A549 (cell line): ENCODE data around the gene SLC37A1. TPM values are rescaled to one million over a fixed set of nuclear protein-coding genes. Genes with fewer than 3 reads are reported as not detected.

Source experiments
- ATAC-seq, 2 experiments: fragments of 200-7000 bp in 1 of 2; fragments of >200 bp in 1 of 2; cut with Nextera tagmentation in 1 of 2; cut with Tn5 transposase in 1 of 2; 3 replicates each; pipeline versions ENCODE4 v1.8.0 to v1.9.1; 2018 to 2020; ENCODE audit warnings: mild to moderate bottlenecking in 1 of 2, moderate library complexity in 1 of 2
- CTCF ChIA-PET: fragments of 300-600 bp; sonication (Branson Sonifier 250); formaldehyde crosslinking; extraction: SDS; loops from one replicate; lab custom pipeline; 2021; ENCODE audit warnings: antibody characterized with exemption, inconsistent platforms; lab: Yijun Ruan, JAX
- POLR2A ChIA-PET: fragments of 350-600 bp; formaldehyde crosslinking; extraction: SDS; loops from one replicate; lab custom pipeline; 2021; ENCODE audit warnings: antibody characterized with exemption, inconsistent platforms; lab: Yijun Ruan, JAX
- DNase-seq, 2 experiments: peaks; one replicate each; pipeline versions ENCODE4 v3.0.0 to v3.0.0-alpha.2; 2011 to 2016; ENCODE audit warnings: low read depth in 1 of 2, low spot score in 1 of 2
- FAIRE-seq: peaks from 2 replicates; lab custom pipeline; 2011; peaks lifted over from hg19 to GRCh38; lab: Jason Lieb, UNC
- H3K27ac ChIP-seq, 2 experiments: fragments of >200 bp; sonication (Bioruptor Twin); formaldehyde crosslinking; 3 replicates each; pipeline ENCODE4 v1.5.1; 2016 to 2017
- H3K4me1 ChIP-seq: fragments of >200 bp; sonication (Bioruptor Twin); formaldehyde crosslinking; 3 replicates; pipeline ENCODE4 v1.6.1; 2016
- H3K4me2 ChIP-seq: fragments of >200 bp; sonication (Bioruptor Twin); formaldehyde crosslinking; 3 replicates; pipeline ENCODE4 v1.6.1; 2016
- H3K4me3 ChIP-seq: fragments of >200 bp; sonication (Bioruptor Twin); formaldehyde crosslinking; 3 replicates; pipeline ENCODE4 v1.5.1; 2016
- H3K9me3 ChIP-seq: fragments of >200 bp; sonication (Bioruptor Twin); formaldehyde crosslinking; 3 replicates; pipeline ENCODE4 v1.6.1; 2016
- BHLHE40 ChIP-seq: IDR thresholded peaks from 2 replicates; pipeline ENCODE4 v1.6.1; 2012; ENCODE audit warnings: low read depth, low read length, inconsistent platforms
- EHMT2 ChIP-seq: fragments of 200-600 bp; sonication (generic); IDR thresholded peaks from 2 replicates; pipeline ENCODE4 v1.6.1; 2016; ENCODE audit warnings: antibody characterized with exemption, low read depth, mild to moderate bottlenecking, moderate library complexity
- EP300 ChIP-seq, 2 experiments: fragments of >200 bp; sonication (Bioruptor Twin); formaldehyde crosslinking; IDR thresholded peaks; 2 replicates in 1 of 2; 3 replicates in 1 of 2; pipeline ENCODE4 v1.6.1; 2016 to 2017
- ESRRA ChIP-seq: fragments of 150-350 bp; IDR thresholded peaks from 2 replicates; pipeline ENCODE4 v1.6.1; 2014; ENCODE audit warnings: mild to moderate bottlenecking, low read length, borderline replicate concordance
- FOSB ChIP-seq: fragments of 250-450 bp; sonication (Bioruptor Pico); IDR thresholded peaks from 2 replicates; pipeline ENCODE4 v1.5.0; 2020; ENCODE audit warnings: mild to moderate bottlenecking, moderate library complexity
- FOXS1 ChIP-seq: fragments of 250-450 bp; sonication (Bioruptor Pico); IDR thresholded peaks from 2 replicates; pipeline ENCODE4 v1.5.0; 2020; ENCODE audit warnings: mild to moderate bottlenecking, moderate library complexity
- HEYL ChIP-seq: fragments of 250-450 bp; sonication (Bioruptor Pico); IDR thresholded peaks from 2 replicates; pipeline ENCODE4 v1.8.0; 2021; ENCODE audit warnings: mild to moderate bottlenecking, moderate library complexity
- HOXA7 ChIP-seq: fragments of 250-450 bp; sonication (Bioruptor Pico); IDR thresholded peaks from 2 replicates; pipeline ENCODE4 v1.5.0; 2020; ENCODE audit warnings: mild to moderate bottlenecking, moderate library complexity
- JUNB ChIP-seq: fragments of >200 bp; sonication (Bioruptor Twin); formaldehyde crosslinking; IDR thresholded peaks from 2 replicates; pipeline ENCODE4 v1.6.1; 2016
- MAFK ChIP-seq: fragments of 450-650 bp; IDR thresholded peaks from 2 replicates; pipeline ENCODE4 v1.6.1; 2014; ENCODE audit not compliant: partially characterized antibody
- PHF8 ChIP-seq: fragments of 200-600 bp; sonication (generic); IDR thresholded peaks from 2 replicates; pipeline ENCODE4 v1.6.1; 2016; ENCODE audit warnings: low read depth, mild to moderate bottlenecking, antibody characterized with exemption, moderate library complexity, borderline replicate concordance
- POLR2AphosphoS2 ChIP-seq: conservative IDR thresholded peaks from 2 replicates; pipeline ENCODE4 v1.6.1; 2012; ENCODE audit warnings: low read length, improper control_type of control experiment, inconsistent platforms
- RAD21 ChIP-seq, 2 experiments: fragments of >200 bp in 1 of 2; sonication (Bioruptor Twin) in 1 of 2; formaldehyde crosslinking in 1 of 2; IDR thresholded peaks in 1 of 2; conservative IDR thresholded peaks in 1 of 2; 2 replicates in 1 of 2; 3 replicates in 1 of 2; pipeline ENCODE4 v1.6.1; 2012 to 2018; ENCODE audit warnings: inconsistent platforms in 1 of 2
- RCOR1 ChIP-seq: fragments of 150-350 bp; IDR thresholded peaks from 2 replicates; pipeline ENCODE4 v1.6.1; 2014; ENCODE audit warnings: antibody characterized with exemption, low read length, low read depth
- RFX5 ChIP-seq: fragments of 450-650 bp; IDR thresholded peaks from 2 replicates; pipeline ENCODE4 v1.7.1; 2014; ENCODE audit warnings: antibody characterized with exemption, mild to moderate bottlenecking, moderate library complexity
- ZC3H11A ChIP-seq: fragments of 450-650 bp; IDR thresholded peaks from 2 replicates; pipeline ENCODE4 v1.6.1; 2014; ENCODE audit warnings: antibody characterized with exemption, mild to moderate bottlenecking
- WGBS: methylation state at CpG from one replicate; pipeline ENCODE4 v1.1.6; 2017; ENCODE audit errors: missing lambda C conversion rate; 5-methylcytosine and 5-hydroxymethylcytosine counted together
- polyA plus RNA-seq, 4 experiments: library from polyadenylated mRNA; depleted of rRNA in 3 of 4; stranded (reverse); fragments of >200 nt; fragmentation: RNase III in 1 of 4; extraction: RNeasy Plus Mini Kit Qiagen cat#74134 plus additional on column Dnase treatment in 1 of 4; gene quantifications; 2 replicates in 3 of 4; 3 replicates in 1 of 4; pipeline ENCODE4 v1.2.3, GENCODE V29; 2011 to 2017
- TF ChIP-seq, protein P1 (sequence below): fragments of >200 bp; sonication (Bioruptor Twin); formaldehyde crosslinking; IDR thresholded peaks from 3 replicates; pipeline ENCODE4 v1.5.1; 2016
- TF ChIP-seq, protein P2 (sequence below): IDR thresholded peaks from 2 replicates; pipeline ENCODE4 v1.6.1; 2012; ENCODE audit warnings: low read depth, borderline replicate concordance
- TF ChIP-seq, protein P3 (sequence below): fragments of >200 bp; sonication (Bioruptor Twin); formaldehyde crosslinking; IDR thresholded peaks from 3 replicates; pipeline ENCODE4 v1.6.1; 2016
- TF ChIP-seq, protein P4 (sequence below): fragments of >200 bp; sonication (Bioruptor Twin); formaldehyde crosslinking; IDR thresholded peaks from 2 replicates; pipeline ENCODE4 v1.6.1; 2016
- TF ChIP-seq, protein P5 (sequence below): IDR thresholded peaks from 2 replicates; pipeline ENCODE4 v1.6.1; 2012
- TF ChIP-seq, protein P6 (sequence below): IDR thresholded peaks from 2 replicates; pipeline ENCODE4 v1.6.1; 2012
- TF ChIP-seq, protein P7 (sequence below): fragments of 450-650 bp; IDR thresholded peaks from 2 replicates; pipeline ENCODE4 v1.6.1; 2014; ENCODE audit warnings: antibody characterized with exemption

Gene SLC37A1
- polyA plus RNA-seq, 2 of the 4 experiments (the other 2 are of a cell fraction), result 1.9 to 2.1 TPM

DNA sequence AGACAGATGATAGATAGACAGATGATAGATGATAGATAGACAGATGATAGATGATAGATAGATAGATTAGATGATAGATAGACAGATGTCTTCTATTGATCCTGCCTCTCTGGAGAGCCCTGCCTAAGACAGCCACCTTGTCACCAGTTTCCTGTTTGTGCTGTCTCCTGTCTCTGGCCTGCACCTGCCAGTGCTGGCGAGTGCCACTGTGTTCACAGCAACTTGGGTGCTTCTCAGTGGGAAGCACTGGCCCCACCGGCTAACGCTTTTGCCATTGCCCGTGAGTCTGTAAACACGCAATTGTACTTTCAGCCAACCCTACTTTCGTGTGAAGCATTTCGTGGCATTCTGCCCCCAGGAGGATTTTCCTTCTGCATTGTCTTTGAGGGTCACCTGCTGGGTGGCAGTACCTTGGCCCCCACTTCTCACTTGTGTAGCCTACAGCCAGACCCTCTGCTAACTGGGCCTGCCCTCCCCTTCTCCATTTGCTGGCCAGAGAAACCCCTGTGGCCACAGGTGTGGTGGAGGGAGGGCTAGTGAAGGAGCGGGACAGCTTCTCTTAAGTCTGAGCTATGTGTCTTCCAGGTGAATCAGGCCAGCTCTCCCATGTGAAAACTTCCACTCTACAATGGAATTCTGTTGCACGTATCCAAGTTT, 116.4 kb downstream of the SLC37A1 start:
- ChIA-PET CTCF (no interaction called here), POLR2A (no interaction called here)
- H3K9me3 ChIP-seq, result no peaks in the 10 kb centered on the region
- no peak overlapping the region for H3K4me2 ChIP-seq
- 69% methylated on average over 9 of the region's 9 CpGs for WGBS
- FAIRE-seq (no peak), DNase-seq (no peak), ATAC-seq (no peak)
- H3K4me3 ChIP-seq, result no peak overlapping the region
- no peak overlapping the region for H3K27ac ChIP-seq
- TF ChIP-seq HOXA7 (CRISPR knock-in tag), result no peak
- TF ChIP-seq FOSB (CRISPR knock-in tag), result no peak
- TF ChIP-seq, protein P1, sequence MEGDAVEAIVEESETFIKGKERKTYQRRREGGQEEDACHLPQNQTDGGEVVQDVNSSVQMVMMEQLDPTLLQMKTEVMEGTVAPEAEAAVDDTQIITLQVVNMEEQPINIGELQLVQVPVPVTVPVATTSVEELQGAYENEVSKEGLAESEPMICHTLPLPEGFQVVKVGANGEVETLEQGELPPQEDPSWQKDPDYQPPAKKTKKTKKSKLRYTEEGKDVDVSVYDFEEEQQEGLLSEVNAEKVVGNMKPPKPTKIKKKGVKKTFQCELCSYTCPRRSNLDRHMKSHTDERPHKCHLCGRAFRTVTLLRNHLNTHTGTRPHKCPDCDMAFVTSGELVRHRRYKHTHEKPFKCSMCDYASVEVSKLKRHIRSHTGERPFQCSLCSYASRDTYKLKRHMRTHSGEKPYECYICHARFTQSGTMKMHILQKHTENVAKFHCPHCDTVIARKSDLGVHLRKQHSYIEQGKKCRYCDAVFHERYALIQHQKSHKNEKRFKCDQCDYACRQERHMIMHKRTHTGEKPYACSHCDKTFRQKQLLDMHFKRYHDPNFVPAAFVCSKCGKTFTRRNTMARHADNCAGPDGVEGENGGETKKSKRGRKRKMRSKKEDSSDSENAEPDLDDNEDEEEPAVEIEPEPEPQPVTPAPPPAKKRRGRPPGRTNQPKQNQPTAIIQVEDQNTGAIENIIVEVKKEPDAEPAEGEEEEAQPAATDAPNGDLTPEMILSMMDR, result no peak
- TF ChIP-seq HEYL (CRISPR knock-in tag), result no peak
- TF ChIP-seq, protein P2, sequence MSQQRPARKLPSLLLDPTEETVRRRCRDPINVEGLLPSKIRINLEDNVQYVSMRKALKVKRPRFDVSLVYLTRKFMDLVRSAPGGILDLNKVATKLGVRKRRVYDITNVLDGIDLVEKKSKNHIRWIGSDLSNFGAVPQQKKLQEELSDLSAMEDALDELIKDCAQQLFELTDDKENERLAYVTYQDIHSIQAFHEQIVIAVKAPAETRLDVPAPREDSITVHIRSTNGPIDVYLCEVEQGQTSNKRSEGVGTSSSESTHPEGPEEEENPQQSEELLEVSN, result no peak
- no peak for TF ChIP-seq ESRRA
- TF ChIP-seq ZC3H11A, result no peak
- no peak for TF ChIP-seq EHMT2
- TF ChIP-seq, protein P3, sequence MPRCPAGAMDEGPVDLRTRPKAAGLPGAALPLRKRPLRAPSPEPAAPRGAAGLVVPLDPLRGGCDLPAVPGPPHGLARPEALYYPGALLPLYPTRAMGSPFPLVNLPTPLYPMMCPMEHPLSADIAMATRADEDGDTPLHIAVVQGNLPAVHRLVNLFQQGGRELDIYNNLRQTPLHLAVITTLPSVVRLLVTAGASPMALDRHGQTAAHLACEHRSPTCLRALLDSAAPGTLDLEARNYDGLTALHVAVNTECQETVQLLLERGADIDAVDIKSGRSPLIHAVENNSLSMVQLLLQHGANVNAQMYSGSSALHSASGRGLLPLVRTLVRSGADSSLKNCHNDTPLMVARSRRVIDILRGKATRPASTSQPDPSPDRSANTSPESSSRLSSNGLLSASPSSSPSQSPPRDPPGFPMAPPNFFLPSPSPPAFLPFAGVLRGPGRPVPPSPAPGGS, result no peak
- TF ChIP-seq RAD21 (conservative IDR thresholded peaks at IDR 0.05 in 1 of 2, IDR thresholded peaks at IDR 0.05 in 1 of 2), result no peak
- no peak for TF ChIP-seq PHF8
- TF ChIP-seq, protein P4, sequence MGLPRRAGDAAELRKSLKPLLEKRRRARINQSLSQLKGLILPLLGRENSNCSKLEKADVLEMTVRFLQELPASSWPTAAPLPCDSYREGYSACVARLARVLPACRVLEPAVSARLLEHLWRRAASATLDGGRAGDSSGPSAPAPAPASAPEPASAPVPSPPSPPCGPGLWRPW, result no peak
- no peak for TF ChIP-seq JUNB
- no peak for TF ChIP-seq POLR2AphosphoS2
- TF ChIP-seq RFX5, result no peak
- no peak for TF ChIP-seq FOXS1 (CRISPR knock-in tag)
- no peak for TF ChIP-seq RCOR1
- TF ChIP-seq, protein P5, sequence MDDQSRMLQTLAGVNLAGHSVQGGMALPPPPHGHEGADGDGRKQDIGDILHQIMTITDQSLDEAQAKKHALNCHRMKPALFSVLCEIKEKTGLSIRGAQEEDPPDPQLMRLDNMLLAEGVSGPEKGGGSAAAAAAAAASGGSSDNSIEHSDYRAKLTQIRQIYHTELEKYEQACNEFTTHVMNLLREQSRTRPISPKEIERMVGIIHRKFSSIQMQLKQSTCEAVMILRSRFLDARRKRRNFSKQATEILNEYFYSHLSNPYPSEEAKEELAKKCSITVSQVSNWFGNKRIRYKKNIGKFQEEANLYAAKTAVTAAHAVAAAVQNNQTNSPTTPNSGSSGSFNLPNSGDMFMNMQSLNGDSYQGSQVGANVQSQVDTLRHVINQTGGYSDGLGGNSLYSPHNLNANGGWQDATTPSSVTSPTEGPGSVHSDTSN, result no peak
- TF ChIP-seq MAFK, result no peak
- no peak for TF ChIP-seq BHLHE40
- peaks cover under 1% of the 10 kb centered on the region; the same call in 1 of the 3 replicates for H3K4me1 ChIP-seq

DNA sequence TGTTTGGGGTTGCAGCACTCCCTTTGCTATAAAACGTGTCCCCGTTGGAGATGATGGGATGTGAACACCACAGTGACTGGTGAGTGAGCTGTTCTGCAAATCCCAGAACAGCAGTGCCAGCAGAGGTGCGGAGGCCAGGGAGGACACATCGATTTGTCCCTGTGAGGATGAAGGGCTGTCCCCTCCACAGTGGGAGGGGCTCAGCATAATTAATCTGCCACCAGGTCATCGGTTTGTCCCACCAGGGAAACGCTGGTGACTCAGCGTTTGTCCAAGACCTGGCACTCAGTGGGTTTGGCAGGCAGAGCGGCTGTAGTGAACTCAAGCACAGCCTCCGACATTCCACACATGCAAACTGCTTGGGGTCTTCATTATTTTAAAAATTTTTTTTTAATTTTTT, 117.0 kb downstream of the SLC37A1 start:
- Histone ChIP-seq H3K4me1 (no peaks in the 10 kb centered on the region), H3K9me3 (no peaks in the 10 kb centered on the region), H3K27ac (no peak overlapping the region), H3K4me2 (no peak overlapping the region)
- CTCF ChIA-PET, result no interaction called here
- FAIRE-seq, result no peak
- no peak for TF ChIP-seq EP300 (IDR thresholded peaks at IDR 0.05)
- TF ChIP-seq, protein P6, sequence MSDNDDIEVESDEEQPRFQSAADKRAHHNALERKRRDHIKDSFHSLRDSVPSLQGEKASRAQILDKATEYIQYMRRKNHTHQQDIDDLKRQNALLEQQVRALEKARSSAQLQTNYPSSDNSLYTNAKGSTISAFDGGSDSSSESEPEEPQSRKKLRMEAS, result no peak
- TF ChIP-seq, protein P1, result no peak
- TF ChIP-seq, protein P7, sequence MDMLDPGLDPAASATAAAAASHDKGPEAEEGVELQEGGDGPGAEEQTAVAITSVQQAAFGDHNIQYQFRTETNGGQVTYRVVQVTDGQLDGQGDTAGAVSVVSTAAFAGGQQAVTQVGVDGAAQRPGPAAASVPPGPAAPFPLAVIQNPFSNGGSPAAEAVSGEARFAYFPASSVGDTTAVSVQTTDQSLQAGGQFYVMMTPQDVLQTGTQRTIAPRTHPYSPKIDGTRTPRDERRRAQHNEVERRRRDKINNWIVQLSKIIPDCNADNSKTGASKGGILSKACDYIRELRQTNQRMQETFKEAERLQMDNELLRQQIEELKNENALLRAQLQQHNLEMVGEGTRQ, result no peak
- no peak for TF ChIP-seq PHF8
- TF ChIP-seq, all 56 proteins: peak for 0
- POLR2A ChIA-PET, result no interaction called here
- no peak for DNase-seq
- WGBS, result 55% methylated on average over 9 of the region's 9 CpGs
- H3K4me3 ChIP-seq, result no peak overlapping the region
- no peak for ATAC-seq
